ENCODE data around the gene TTC1. TPM values are rescaled to one million over a fixed set of nuclear protein-coding genes. Genes with fewer than 3 reads are reported as not detected.

Gene TTC1
- total and polyA plus RNA-seq, 2 of the 8 experiments (the other 6 are each of a cell fraction or from before 2014, with no cell fraction given): 25.1 to 63.9 TPM

GRCh38 chr5:160048131-160048530 is 39.2 kb downstream of the TTC1 start (continued):
- no peak for TF ChIP-seq CHD7 (IDR thresholded peaks at IDR 0.05; ENCODE audit: insufficient replicate concordance, low read length)
- TF ChIP-seq GTF2F1 (IDR thresholded peaks at IDR 0.05; ENCODE audit: borderline replicate concordance, low read depth, low read length): no peak
- TF ChIP-seq TBP (IDR thresholded peaks at IDR 0.05; ENCODE audit: low read depth, low read length): no peak
- TF ChIP-seq, protein P1, sequence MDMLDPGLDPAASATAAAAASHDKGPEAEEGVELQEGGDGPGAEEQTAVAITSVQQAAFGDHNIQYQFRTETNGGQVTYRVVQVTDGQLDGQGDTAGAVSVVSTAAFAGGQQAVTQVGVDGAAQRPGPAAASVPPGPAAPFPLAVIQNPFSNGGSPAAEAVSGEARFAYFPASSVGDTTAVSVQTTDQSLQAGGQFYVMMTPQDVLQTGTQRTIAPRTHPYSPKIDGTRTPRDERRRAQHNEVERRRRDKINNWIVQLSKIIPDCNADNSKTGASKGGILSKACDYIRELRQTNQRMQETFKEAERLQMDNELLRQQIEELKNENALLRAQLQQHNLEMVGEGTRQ (IDR thresholded peaks at IDR 0.05; ENCODE audit: low read length): no peak
- no peak for TF ChIP-seq EP300 (IDR thresholded peaks at IDR 0.05; ENCODE audit: borderline replicate concordance in 1 of 2, low read depth in 2 of 2, low read length in 2 of 2)
- TF ChIP-seq SP2 (IDR thresholded peaks at IDR 0.05; ENCODE audit: low read length): no peak
- TF ChIP-seq KDM5A (IDR thresholded peaks at IDR 0.05; ENCODE audit: low read length): no peak
- TF ChIP-seq SIX5 (IDR thresholded peaks at IDR 0.05; ENCODE audit: low read depth, low read length): no peak
- TF ChIP-seq, protein P2, sequence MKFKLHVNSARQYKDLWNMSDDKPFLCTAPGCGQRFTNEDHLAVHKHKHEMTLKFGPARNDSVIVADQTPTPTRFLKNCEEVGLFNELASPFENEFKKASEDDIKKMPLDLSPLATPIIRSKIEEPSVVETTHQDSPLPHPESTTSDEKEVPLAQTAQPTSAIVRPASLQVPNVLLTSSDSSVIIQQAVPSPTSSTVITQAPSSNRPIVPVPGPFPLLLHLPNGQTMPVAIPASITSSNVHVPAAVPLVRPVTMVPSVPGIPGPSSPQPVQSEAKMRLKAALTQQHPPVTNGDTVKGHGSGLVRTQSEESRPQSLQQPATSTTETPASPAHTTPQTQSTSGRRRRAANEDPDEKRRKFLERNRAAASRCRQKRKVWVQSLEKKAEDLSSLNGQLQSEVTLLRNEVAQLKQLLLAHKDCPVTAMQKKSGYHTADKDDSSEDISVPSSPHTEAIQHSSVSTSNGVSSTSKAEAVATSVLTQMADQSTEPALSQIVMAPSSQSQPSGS (IDR thresholded peaks at IDR 0.05; ENCODE audit: low read length): no peak

Data from H1 (cell line).